Activated CD4-positive, alpha-beta T cell treated with anti-CD3 and anti-CD28 coated beads for 1 hour (primary cell): ENCODE results near the gene SGIP1.
"Not testable (repeated sequence)": the region's sequence is repeated elsewhere in the genome, so short reads cannot be mapped to it uniquely, and the experiment has no call there.

ENCODE experiments used
- DNase-seq: peaks from one replicate; pipeline ENCODE4 v3.0.0-alpha.2; 2020

Gene SGIP1

GRCh38 chr1:66778266-66778665, 244.3 kb downstream of the SGIP1 start:
- DNase-seq: no peak

- no peak for DNase-seq
Measured at GRCh38 chr1:66778969-66779368, 245.0 kb downstream of the SGIP1 start.

GRCh38 chr1:66779475-66780078, 245.6 kb downstream of the SGIP1 start:
- no peak for DNase-seq

GRCh38 chr1:66785800-66786199, 251.8 kb downstream of the SGIP1 start:
- DNase-seq: not testable (repeated sequence)

- no peak for DNase-seq
Measured at GRCh38 chr1:66787641-66788040, 253.7 kb downstream of the SGIP1 start.

GRCh38 chr1:66788231-66788939, 254.4 kb downstream of the SGIP1 start:
- no peak for DNase-seq

GRCh38 chr1:66791621-66792610, 258.0 kb downstream of the SGIP1 start:
- no peak for DNase-seq

GRCh38 chr1:66795839-66796238, 261.9 kb downstream of the SGIP1 start:
- DNase-seq: not testable (repeated sequence)
